Loucy (cell line): ENCODE measurements around the gene MINDY1.

Experiments used
- H2AFZ ChIP-seq: fragments of 200-600 bp; sonication (generic); 2 replicates; pipeline ENCODE4 v1.6.0; 2016; ENCODE audit warnings: antibody characterized with exemption, mild to moderate bottlenecking, low read length, moderate library complexity
- H3F3A ChIP-seq: fragments of 200-600 bp; 2 replicates; pipeline ENCODE4 v1.6.0; 2016; ENCODE audit warnings: antibody characterized with exemption, low read depth, mild to moderate bottlenecking
- H3K27me3 ChIP-seq: fragments of 200-600 bp; sonication (generic); 2 replicates; pipeline ENCODE4 v1.6.1; 2014; ENCODE audit warnings: low read length, mild to moderate bottlenecking; ENCODE audit not compliant: insufficient read depth, poor library complexity, severe bottlenecking
- H3K36me3 ChIP-seq: fragments of 200-600 bp; sonication (generic); 2 replicates; pipeline ENCODE4 v1.6.1; 2016; ENCODE audit warnings: low read length; ENCODE audit not compliant: insufficient read depth
- H3K4me1 ChIP-seq: fragments of 200-600 bp; sonication (generic); 2 replicates; pipeline ENCODE4 v1.5.1; 2014; ENCODE audit warnings: low read length, mild to moderate bottlenecking; ENCODE audit not compliant: insufficient read depth, poor library complexity, severe bottlenecking
- H3K4me2 ChIP-seq: fragments of 200-600 bp; sonication (generic); 2 replicates; pipeline ENCODE4 v1.6.0; 2014; ENCODE audit warnings: antibody characterized with exemption, low read length, low read depth, mild to moderate bottlenecking; ENCODE audit not compliant: poor library complexity, severe bottlenecking
- H3K4me3 ChIP-seq: fragments of 200-600 bp; sonication (generic); 2 replicates; pipeline ENCODE4 v1.5.1; 2014; ENCODE audit warnings: low read length, mild to moderate bottlenecking, mixed read lengths; ENCODE audit not compliant: poor library complexity, severe bottlenecking
- H3K79me2 ChIP-seq: fragments of 200-600 bp; sonication (generic); 2 replicates; pipeline ENCODE4 v1.6.1; 2014; ENCODE audit warnings: low read length; ENCODE audit not compliant: insufficient read depth
- H3K9ac ChIP-seq: fragments of 200-600 bp; sonication (generic); 2 replicates; pipeline ENCODE4 v1.6.0; 2014; ENCODE audit warnings: mild to moderate bottlenecking, low read depth, low read length, moderate library complexity; ENCODE audit not compliant: poor library complexity, severe bottlenecking
- H3K9me2 ChIP-seq: fragments of 200-600 bp; sonication (generic); replicated peaks from 2 replicates; pipeline ENCODE4 v1.6.1; 2016; ENCODE audit warnings: low read depth, low read length, mixed read lengths
- H3K9me3 ChIP-seq: fragments of 200-600 bp; sonication (generic); 2 replicates; pipeline ENCODE4 v1.6.1; 2014; ENCODE audit warnings: mild to moderate bottlenecking, antibody characterized with exemption, low read length, low read depth; ENCODE audit not compliant: insufficient read depth
- H4K20me1 ChIP-seq: fragments of 200-600 bp; sonication (generic); 2 replicates; pipeline ENCODE4 v1.6.0; 2014; ENCODE audit warnings: antibody characterized with exemption, low read length, mild to moderate bottlenecking; ENCODE audit not compliant: insufficient read depth, poor library complexity, severe bottlenecking
- EZH2phosphoT487 ChIP-seq: fragments of 200-600 bp; IDR thresholded peaks from 2 replicates; pipeline ENCODE4 v1.6.1; 2018; ENCODE audit warnings: antibody characterized with exemption, mild to moderate bottlenecking, moderate library complexity, borderline replicate concordance
- TF ChIP-seq, protein P1 (sequence below): fragments of 200-600 bp; sonication (generic); conservative IDR thresholded peaks from 2 replicates; pipeline ENCODE4 v1.5.1; 2014; ENCODE audit warnings: mild to moderate bottlenecking, antibody characterized with exemption, low read length

The MINDY1 gene

GRCh38 chr1:150960646-150961045 lies 46.1 kb downstream of the MINDY1 start:
- H3K9ac ChIP-seq: no peak overlapping the region
- H3K4me1 ChIP-seq: no peaks in the 10 kb centered on the region
- H3K36me3 ChIP-seq: peaks cover 71% of the 10 kb centered on the region

GRCh38 chr1:150957666-150958065 lies 49.0 kb downstream of the MINDY1 start:
- no peaks in the 10 kb centered on the region for H3K79me2 ChIP-seq
- no peak overlapping the region for H3K4me2 ChIP-seq
- peaks cover 63% of the 10 kb centered on the region; the same call in 1 of the 2 replicates for H3K36me3 ChIP-seq
- H3K27me3 ChIP-seq: no peaks in the 10 kb centered on the region
- H3F3A ChIP-seq: no peaks in the 10 kb centered on the region; the same call in 1 of the 2 replicates
- TF ChIP-seq EZH2phosphoT487: no peak
- TF ChIP-seq, protein P1, sequence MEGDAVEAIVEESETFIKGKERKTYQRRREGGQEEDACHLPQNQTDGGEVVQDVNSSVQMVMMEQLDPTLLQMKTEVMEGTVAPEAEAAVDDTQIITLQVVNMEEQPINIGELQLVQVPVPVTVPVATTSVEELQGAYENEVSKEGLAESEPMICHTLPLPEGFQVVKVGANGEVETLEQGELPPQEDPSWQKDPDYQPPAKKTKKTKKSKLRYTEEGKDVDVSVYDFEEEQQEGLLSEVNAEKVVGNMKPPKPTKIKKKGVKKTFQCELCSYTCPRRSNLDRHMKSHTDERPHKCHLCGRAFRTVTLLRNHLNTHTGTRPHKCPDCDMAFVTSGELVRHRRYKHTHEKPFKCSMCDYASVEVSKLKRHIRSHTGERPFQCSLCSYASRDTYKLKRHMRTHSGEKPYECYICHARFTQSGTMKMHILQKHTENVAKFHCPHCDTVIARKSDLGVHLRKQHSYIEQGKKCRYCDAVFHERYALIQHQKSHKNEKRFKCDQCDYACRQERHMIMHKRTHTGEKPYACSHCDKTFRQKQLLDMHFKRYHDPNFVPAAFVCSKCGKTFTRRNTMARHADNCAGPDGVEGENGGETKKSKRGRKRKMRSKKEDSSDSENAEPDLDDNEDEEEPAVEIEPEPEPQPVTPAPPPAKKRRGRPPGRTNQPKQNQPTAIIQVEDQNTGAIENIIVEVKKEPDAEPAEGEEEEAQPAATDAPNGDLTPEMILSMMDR: no peak
- no peak overlapping the region for H2AFZ ChIP-seq
- H3K9me3 ChIP-seq: no peaks in the 10 kb centered on the region
- no peak overlapping the region for H3K9ac ChIP-seq
- no peaks in the 10 kb centered on the region for H3K9me2 ChIP-seq
- no peaks in the 10 kb centered on the region for H4K20me1 ChIP-seq
- no peak overlapping the region for H3K4me3 ChIP-seq
- no peaks in the 10 kb centered on the region for H3K4me1 ChIP-seq

More at GRCh38 chr1:150960646-150961045, 46.1 kb downstream of the MINDY1 start:
- TF ChIP-seq EZH2phosphoT487: no peak
- TF ChIP-seq, protein P1: no peak
- Histone ChIP-seq H3K9me3 (no peaks in the 10 kb centered on the region), H3K79me2 (no peaks in the 10 kb centered on the region), H3K4me2 (no peak overlapping the region), H3F3A (no peaks in the 10 kb centered on the region; the same call in 1 of the 2 replicates), H2AFZ (no peak overlapping the region), H3K9me2 (no peaks in the 10 kb centered on the region), H3K4me3 (no peak overlapping the region), H4K20me1 (no peaks in the 10 kb centered on the region), H3K27me3 (no peaks in the 10 kb centered on the region)

DNA sequence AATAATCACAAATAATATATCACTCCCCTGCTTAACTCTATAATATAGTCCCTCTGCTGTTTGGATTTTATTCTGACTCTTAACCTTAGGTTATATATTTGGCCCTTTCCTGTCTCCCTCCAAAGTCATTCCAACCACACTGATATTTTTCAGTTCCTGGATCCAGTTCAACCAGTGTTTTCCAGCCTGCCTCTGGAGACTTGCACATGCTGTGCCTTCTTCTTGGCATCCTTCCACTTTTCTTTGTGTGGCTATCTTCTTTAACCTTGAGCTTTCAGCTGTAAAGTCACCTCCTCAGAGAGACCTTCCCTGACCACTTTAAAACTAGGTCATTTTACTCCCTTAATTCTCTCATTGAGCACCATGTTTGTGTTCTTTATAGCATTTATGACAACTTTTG lies 51.4 kb downstream of the MINDY1 start:
- Histone ChIP-seq H3K27me3 (no peaks in the 10 kb centered on the region), H3K36me3 (peaks cover 66% of the 10 kb centered on the region; the same call in 1 of the 2 replicates), H3K9ac (no peak overlapping the region), H2AFZ (no peak overlapping the region), H3K79me2 (no peaks in the 10 kb centered on the region), H3K9me2 (no peaks in the 10 kb centered on the region), H3K4me2 (no peak overlapping the region), H3F3A (no peaks in the 10 kb centered on the region), H4K20me1 (no peaks in the 10 kb centered on the region), H3K4me3 (no peak overlapping the region), H3K4me1 (no peaks in the 10 kb centered on the region), H3K9me3 (no peaks in the 10 kb centered on the region)
- TF ChIP-seq EZH2phosphoT487: no peak
- TF ChIP-seq, protein P1: no peak
